GOT3 (cell line): Measurements from ENCODE around the gene MBOAT2.

ENCODE experiments used
- DNase-seq: peaks from one replicate; lab custom pipeline; 2025; ENCODE audit warnings: mixed read lengths; lab: John Stamatoyannopoulos, UW

Gene MBOAT2

GRCh38 chr2:8858264-8858663, 145.2 kb downstream of the MBOAT2 start:
- no peak for DNase-seq

- no peak for DNase-seq
These were observed 145.8 kb downstream of the MBOAT2 start for GRCh38 chr2:8857709-8858108.

GRCh38 chr2:8856176-8856575, 147.3 kb downstream of the MBOAT2 start:
- DNase-seq = no peak

- no peak for DNase-seq
These were observed 148.5 kb downstream of the MBOAT2 start for GRCh38 chr2:8855010-8855409.

- DNase-seq = no peak
These were observed 150.1 kb downstream of the MBOAT2 start for GRCh38 chr2:8853426-8853825.

- no peak for DNase-seq
These were observed 151.5 kb downstream of the MBOAT2 start for GRCh38 chr2:8851811-8852560.

GRCh38 chr2:8850845-8851487, 152.5 kb downstream of the MBOAT2 start:
- DNase-seq = no peak

GRCh38 chr2:8849327-8849726, 154.2 kb downstream of the MBOAT2 start:
- no peak for DNase-seq

- DNase-seq = no peak
These were observed 155.0 kb downstream of the MBOAT2 start for GRCh38 chr2:8848328-8849100.

- no peak for DNase-seq
These were observed 156.1 kb downstream of the MBOAT2 start for GRCh38 chr2:8847400-8847799.

GRCh38 chr2:8841932-8842331, 161.6 kb downstream of the MBOAT2 start:
- no peak for DNase-seq

GRCh38 chr2:8840475-8841091, 162.9 kb downstream of the MBOAT2 start:
- no peak for DNase-seq

GRCh38 chr2:8839189-8839965, 164.1 kb downstream of the MBOAT2 start:
- DNase-seq = no peak

GRCh38 chr2:8837795-8838140, 165.7 kb downstream of the MBOAT2 start:
- no peak for DNase-seq

GRCh38 chr2:8836971-8837794, 166.3 kb downstream of the MBOAT2 start, which contains the start of gene KIDINS220:
KIDINS220 (minus strand) TSS chr2:8837613; CDS start chr2:8827093, 10,520 bp downstream.
- DNase-seq = peak; percentile 31

- DNase-seq = no peak
These were observed 168.2 kb downstream of the MBOAT2 start for GRCh38 chr2:8835279-8835678.

GRCh38 chr2:8833853-8834252, 169.6 kb downstream of the MBOAT2 start:
- no peak for DNase-seq

GRCh38 chr2:8831516-8831915, 172.0 kb downstream of the MBOAT2 start:
- no peak for DNase-seq

GRCh38 chr2:8827729-8828128, 175.8 kb downstream of the MBOAT2 start:
- DNase-seq = no peak

- no peak for DNase-seq
These were observed 181.3 kb downstream of the MBOAT2 start for GRCh38 chr2:8822218-8822617.
